Measurements from ENCODE around the gene GSK3B. TPM values are rescaled to one million over a fixed set of nuclear protein-coding genes. Genes with fewer than 3 reads are reported as not detected.

The GSK3B gene
- total RNA-seq, 6 donors from 2014 or later, result 41.4 to 84.9 (median 48.0) TPM

DNA sequence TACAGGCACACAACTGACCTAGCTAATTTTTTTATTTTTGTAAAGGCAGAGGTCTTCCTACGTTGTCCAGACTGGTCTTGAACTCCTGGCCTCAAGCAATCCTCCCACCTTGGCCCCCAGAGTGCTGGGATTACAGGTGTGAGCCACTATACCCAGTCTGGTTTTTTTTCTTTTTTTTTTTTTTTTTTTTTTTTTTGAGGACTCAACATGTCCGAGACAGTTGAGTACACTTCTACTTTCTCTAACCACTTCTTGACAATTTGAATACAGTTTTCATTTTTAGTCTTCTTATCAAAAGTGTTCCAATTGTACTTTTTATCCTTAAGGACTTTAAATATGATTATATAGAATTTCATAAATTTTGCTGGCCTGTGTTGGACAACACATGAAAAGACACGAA is 7.4 kb upstream of the GSK3B start:
- H3K9me3 ChIP-seq, result no peaks in the 10 kb centered on the region
- 80 to 86% methylated on average over 3 of the region's 3 CpGs for WGBS, 2 donors
- DNase-seq (no peak), ATAC-seq (ENCODE audit: low FRiP score in 2 of 2) (no peak)
- peaks cover 4 to 11% (median 6%) of the 10 kb centered on the region in 4 donors for H3K4me1 ChIP-seq
- no peak overlapping the region for H3K27ac ChIP-seq
- H3K36me3 ChIP-seq, result no peaks in the 10 kb centered on the region
- no peaks in the 10 kb centered on the region for H3K27me3 ChIP-seq
- no peak overlapping the region for H3K4me3 ChIP-seq
- no peak for TF ChIP-seq POLR2AphosphoS5 (IDR thresholded peaks at IDR 0.05)
- TF ChIP-seq CTCF (IDR thresholded peaks at IDR 0.05), result no peak
- TF ChIP-seq EP300 (IDR thresholded peaks at IDR 0.05), result no peak
- no peak for TF ChIP-seq POLR2A (IDR thresholded peaks at IDR 0.05)

DNA sequence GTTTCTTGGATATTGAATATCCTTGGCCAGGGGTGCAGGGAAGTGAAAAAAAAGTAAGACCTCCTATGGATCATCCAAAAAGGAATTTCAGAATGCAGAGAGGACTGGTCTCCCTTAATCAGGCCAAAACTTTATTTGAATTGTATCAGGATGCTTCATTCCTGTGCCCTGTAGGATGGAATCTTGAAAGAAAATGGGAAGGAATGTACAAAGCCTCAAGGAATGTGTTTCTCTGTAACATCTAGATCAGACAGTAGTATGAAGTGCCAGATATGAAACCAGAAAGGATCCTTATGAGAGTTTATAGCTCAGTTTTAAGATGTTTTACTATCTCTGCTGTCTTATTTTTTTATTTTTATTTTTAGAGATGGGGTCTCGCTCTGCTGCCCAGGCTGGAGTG is 6.5 kb upstream of the GSK3B start:
- Histone ChIP-seq H3K4me1 (peaks cover 12 to 18% (median 13%) of the 10 kb centered on the region in 4 donors), H3K36me3 (no peaks in the 10 kb centered on the region), H3K9me3 (no peaks in the 10 kb centered on the region), H3K4me3 (no peak overlapping the region), H3K27ac (no peak overlapping the region), H3K27me3 (no peaks in the 10 kb centered on the region)
- no peak for ATAC-seq (ENCODE audit: low FRiP score in 2 of 2)
- no peak for DNase-seq
- WGBS, 2 donors, result 97 to 100% methylated on average over 1 of the region's 1 CpG
- TF ChIP-seq CTCF (IDR thresholded peaks at IDR 0.05), result no peak

- DNase-seq (no peak), ATAC-seq (ENCODE audit: low FRiP score in 2 of 2) (no peak)
Measured at GRCh38 chr3:120098710-120099109, 4.5 kb upstream of the GSK3B start.

DNA sequence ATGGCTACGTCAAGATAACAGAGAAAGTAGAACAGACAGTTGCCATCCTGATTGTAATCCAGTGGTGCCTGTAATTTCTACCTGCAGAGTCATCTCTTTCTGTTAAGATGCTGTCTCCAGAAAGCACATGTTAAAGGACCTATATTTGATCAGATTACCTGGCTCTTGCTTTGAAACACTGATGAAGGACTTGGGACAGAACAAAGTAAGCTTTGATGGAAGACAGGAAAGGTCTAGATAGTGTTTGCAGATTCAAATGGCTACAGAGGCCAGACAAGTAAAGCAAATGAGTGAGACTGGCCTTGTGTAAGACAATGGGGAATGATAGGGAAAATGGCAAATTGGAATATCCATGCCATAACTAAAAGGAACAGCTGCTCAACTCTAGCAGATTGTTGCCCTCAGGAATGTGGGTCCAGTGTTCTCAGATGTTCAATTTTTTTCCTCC is 1.8 kb upstream of the GSK3B start:
- DNase-seq (no peak), ATAC-seq (ENCODE audit: low FRiP score in 2 of 2) (no peak)
- peak overlapping the region; percentile 57 to 69 (median 60) for H3K4me3 ChIP-seq
- no peak for TF ChIP-seq POLR2AphosphoS5 (IDR thresholded peaks at IDR 0.05)
- TF ChIP-seq EP300 (IDR thresholded peaks at IDR 0.05), result no peak
- no peak for TF ChIP-seq POLR2A (IDR thresholded peaks at IDR 0.05)
- TF ChIP-seq CTCF (IDR thresholded peaks at IDR 0.05), result no peak
- no peaks in the 10 kb centered on the region for H3K27me3 ChIP-seq
- H3K9me3 ChIP-seq, result no peaks in the 10 kb centered on the region
- peaks cover 12 to 16% (median 15%) of the 10 kb centered on the region in 4 donors for H3K4me1 ChIP-seq
- no peaks in the 10 kb centered on the region for H3K36me3 ChIP-seq
- H3K27ac ChIP-seq, result peak overlapping the region; percentile 99 to 100 (median 100)
- WGBS, 2 donors, result 0 to 5% methylated on average over 1 of the region's 1 CpG

More at GRCh38 chr3:120098710-120099109, 4.5 kb upstream of the GSK3B start:
- H3K27me3 ChIP-seq, result no peaks in the 10 kb centered on the region
- no peak overlapping the region for H3K27ac ChIP-seq
- peaks cover 12 to 18% (median 13%) of the 10 kb centered on the region in 4 donors for H3K4me1 ChIP-seq
- TF ChIP-seq CTCF (IDR thresholded peaks at IDR 0.05), result no peak
- TF ChIP-seq EP300 (IDR thresholded peaks at IDR 0.05), result no peak
- TF ChIP-seq POLR2A (IDR thresholded peaks at IDR 0.05), result no peak
- no peak for TF ChIP-seq POLR2AphosphoS5 (IDR thresholded peaks at IDR 0.05)
- H3K4me3 ChIP-seq, result no peak overlapping the region
- H3K36me3 ChIP-seq, result no peaks in the 10 kb centered on the region
- no peaks in the 10 kb centered on the region for H3K9me3 ChIP-seq

DNA sequence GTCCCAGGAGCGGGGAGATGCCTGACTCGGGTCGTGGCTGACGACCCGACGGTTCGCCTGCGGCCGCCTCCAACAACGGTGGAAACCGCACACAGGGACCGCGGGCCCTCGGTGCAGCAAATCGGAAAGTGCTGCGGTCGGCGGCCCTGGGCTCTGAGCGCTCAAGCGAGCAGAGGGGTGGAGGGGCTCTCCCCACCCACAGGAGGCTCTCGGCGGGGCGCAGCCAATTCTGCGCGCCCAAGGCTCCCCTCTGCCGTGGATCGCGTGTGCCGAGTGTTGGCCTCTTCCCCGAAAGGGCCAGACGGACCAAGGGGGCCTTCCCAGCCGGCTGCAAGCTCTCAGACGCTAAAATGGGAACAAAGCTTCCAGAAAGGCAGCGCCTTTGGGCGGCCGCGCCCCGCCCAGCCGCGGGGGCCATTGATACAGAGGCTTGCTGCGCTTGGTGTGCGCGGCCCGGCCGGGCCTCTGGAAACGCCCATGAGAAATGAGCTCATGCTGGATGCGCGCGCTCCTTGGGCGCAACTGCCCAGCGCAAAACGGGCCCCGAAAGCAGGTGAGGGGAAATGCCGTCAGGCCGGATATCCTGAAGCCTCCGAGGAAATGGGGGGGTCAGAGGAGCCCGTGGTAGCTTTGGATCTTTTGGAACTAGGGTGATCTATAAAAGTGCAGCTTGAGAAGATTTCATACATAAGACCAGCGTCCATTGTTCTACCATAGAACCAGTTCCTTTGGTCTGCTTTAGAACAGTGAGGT is 1.2 kb upstream of the GSK3B start:
- Histone ChIP-seq H3K4me1 (peaks cover 18 to 22% (median 20%) of the 10 kb centered on the region in 4 donors), H3K27ac (peak overlapping the region; percentile 99 to 100 (median 100)), H3K36me3 (no peaks in the 10 kb centered on the region), H3K27me3 (no peaks in the 10 kb centered on the region), H3K9me3 (no peaks in the 10 kb centered on the region), H3K4me3 (peak overlapping the region; percentile 57 to 69 (median 60))
- ATAC-seq (ENCODE audit: low FRiP score in 2 of 2) (peak; percentile 81 to 91), DNase-seq (peak; percentile 94 to 97)
- TF ChIP-seq EP300 (IDR thresholded peaks at IDR 0.05), result peak in 1 of 4 donors; percentile 53
- TF ChIP-seq CTCF (IDR thresholded peaks at IDR 0.05), result peak in 2 of 6 experiments; percentile 32 to 40
- peak; percentile 95 to 97 for TF ChIP-seq POLR2AphosphoS5 (IDR thresholded peaks at IDR 0.05)
- TF ChIP-seq POLR2A (IDR thresholded peaks at IDR 0.05), result peak; percentile 47 to 99 (median 97)
- WGBS, 2 donors, result 0% methylated on average over 17 to 48 of the region's 58 CpGs

Data from upper lobe of left lung (tissue), 6 donors.